DMS114 treated with DMSO at 0.1 percent for 48 hours (cell line): ENCODE measurements around the gene TANK.
"Not testable (repeated sequence)": the region's sequence is repeated elsewhere in the genome, so short reads cannot be mapped to it uniquely, and the experiment has no call there.

Experiments
- DNase-seq: peaks from one replicate; lab custom pipeline; 2025; ENCODE audit not compliant: unreplicated experiment; lab: John Stamatoyannopoulos, UW

Gene TANK

GRCh38 chr2:161269111-161269510, 108.9 kb downstream of the TANK start:
- DNase-seq, result no peak

GRCh38 chr2:161273038-161273760, 113.0 kb downstream of the TANK start:
- peak; percentile 29 for DNase-seq

GRCh38 chr2:161278564-161279229, 118.5 kb downstream of the TANK start:
- not testable (repeated sequence) for DNase-seq

GRCh38 chr2:161279230-161279815, 119.1 kb downstream of the TANK start:
- not testable (repeated sequence) for DNase-seq

GRCh38 chr2:161280906-161281323, 120.7 kb downstream of the TANK start:
- DNase-seq, result not testable (repeated sequence)

- DNase-seq, result not testable (repeated sequence)
Measured at GRCh38 chr2:161281615-161282310, 121.5 kb downstream of the TANK start.

GRCh38 chr2:161282311-161282644, 122.0 kb downstream of the TANK start:
- DNase-seq, result not testable (repeated sequence)

- DNase-seq, result no peak
Measured at GRCh38 chr2:161283926-161284325, 123.7 kb downstream of the TANK start.
